CD4-positive, alpha-beta T cell treated with Interleukin-4 for 4 hours (primary cell): ENCODE results near the gene OR1S2.
"Not testable (repeated sequence)": the region's sequence is repeated elsewhere in the genome, so short reads cannot be mapped to it uniquely, and the experiment has no call there.

Experiments used
- DNase-seq: peaks from one replicate; pipeline ENCODE4 v3.0.0-alpha.2; 2020

OR1S2 gene, protein sequence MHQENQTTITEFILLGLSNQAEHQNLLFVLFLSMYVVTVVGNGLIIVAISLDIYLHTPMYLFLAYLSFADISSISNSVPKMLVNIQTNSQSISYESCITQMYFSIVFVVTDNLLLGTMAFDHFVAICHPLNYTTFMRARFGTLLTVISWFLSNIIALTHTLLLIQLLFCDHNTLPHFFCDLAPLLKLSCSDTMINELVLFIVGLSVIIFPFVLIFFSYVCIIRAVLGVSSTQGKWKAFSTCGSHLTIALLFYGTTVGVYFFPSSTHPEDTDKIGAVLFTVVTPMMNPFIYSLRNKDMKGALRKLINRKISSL

GRCh38 chr11:58204042-58204441 is at the start of gene OR1S2:
TSS of gene OR1S2 (minus strand) at chr11:58204142. CDS start at chr11:58204142, 0 bp downstream.
- DNase-seq, result no peak

DNA sequence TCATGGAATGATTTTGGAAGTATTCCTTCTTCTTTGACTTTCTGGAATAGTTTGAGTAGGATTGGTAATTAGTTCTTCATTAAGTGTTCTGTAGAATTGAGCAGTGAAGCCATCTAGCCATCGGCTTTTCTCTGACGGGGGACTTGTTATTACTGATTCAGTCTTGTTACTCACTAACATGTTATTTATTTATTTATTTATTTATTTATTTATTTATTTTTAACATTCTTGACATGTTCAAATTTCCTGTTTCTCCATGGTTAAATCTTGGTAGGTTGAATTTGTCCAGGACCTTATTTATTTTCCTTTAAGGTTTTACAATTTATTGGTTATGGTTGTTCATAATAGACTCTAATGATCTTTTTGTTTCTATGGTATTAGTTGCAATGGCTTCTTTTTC is 40.0 kb upstream of the OR1S2 start:
- DNase-seq, result no peak

GRCh38 chr11:58227956-58228615 is 24.1 kb upstream of the OR1S2 start:
- no peak for DNase-seq

DNA sequence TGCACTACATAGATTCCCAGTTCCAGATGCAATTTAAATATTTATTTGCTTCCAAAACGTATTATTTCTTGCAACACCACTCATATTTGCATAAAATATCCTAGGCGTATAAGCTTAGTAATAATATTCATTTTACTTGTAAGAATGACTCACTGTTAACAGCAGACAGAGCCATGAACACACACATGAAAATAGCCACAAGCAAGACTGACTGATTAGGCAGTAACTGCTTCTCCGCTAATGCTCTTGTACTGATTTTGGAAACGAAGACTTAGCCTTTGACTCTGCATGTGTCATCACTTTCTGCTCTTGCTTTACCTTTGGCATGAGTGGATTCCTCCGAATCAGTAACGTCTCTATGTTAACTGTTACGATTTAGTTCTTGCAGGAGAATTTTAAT is 18.8 kb upstream of the OR1S2 start:
- no peak for DNase-seq

DNA sequence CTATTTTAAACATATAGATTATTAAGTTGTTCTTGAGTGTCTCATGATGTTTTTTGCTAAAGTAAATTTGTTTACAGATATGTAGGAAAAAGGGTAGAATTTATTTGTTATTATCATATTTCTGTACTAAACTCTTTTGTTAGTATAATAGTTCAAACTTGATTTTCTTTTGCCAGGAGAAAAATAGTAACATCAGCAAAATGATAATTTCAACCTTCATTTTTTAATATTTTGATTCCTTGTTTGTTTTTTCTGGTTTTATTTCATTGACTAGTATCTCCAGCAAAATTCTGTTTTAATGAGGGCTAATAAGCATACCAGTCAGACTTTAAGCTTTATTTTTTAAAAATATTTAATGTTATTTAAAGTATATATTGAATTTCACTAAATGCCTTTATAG is 12.5 kb upstream of the OR1S2 start:
- DNase-seq, result no peak

- not testable (repeated sequence) for DNase-seq
Observed at GRCh38 chr11:58212420-58212819, 8.5 kb upstream of the OR1S2 start, which contains the start of gene OR1S1. TSS of gene OR1S1 (plus strand) at chr11:58212720.

GRCh38 chr11:58199271-58199670 is 4.7 kb downstream of the OR1S2 start:
- no peak for DNase-seq

GRCh38 chr11:58195939-58196338 is 8.0 kb downstream of the OR1S2 start:
- no peak for DNase-seq

DNA sequence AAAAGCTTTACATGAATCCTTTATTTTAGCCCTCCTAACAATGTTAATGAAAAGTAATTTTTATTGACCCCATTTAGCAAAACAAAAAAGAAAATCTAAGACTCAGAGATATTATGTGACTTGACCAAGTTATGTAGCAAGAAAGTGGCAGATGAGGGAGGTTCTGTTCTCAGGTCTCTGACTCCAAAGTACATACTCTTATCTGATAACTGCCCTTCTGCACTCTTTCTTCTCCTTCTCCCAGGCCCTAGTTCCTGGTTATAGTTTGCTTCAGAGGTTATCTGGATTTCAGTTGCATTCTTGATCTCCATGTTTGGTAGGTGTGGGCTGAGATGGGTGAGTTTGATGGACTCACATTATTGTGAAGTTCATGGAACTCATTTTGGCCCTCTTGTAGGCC is 10.6 kb downstream of the OR1S2 start:
- DNase-seq, result no peak

DNA sequence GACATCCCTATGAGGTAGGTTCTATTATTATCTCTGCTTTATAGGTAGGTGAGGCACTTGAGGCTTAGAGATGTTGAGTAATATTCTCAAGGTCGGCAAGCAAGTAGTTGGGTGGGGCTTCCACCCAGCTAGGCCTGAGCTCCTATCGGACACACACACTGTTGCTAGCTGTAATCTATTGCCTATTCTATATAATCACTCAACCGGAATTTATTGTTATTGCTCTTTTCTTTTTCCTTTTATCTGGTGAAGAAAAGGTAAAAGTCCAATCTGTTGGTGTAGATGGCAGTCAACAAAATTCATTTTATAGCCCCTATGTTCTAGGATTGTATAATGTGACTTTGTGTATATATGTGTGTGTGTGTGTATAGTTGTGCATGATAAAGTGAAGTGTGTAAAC is 11.7 kb downstream of the OR1S2 start:
- DNase-seq, result no peak

DNA sequence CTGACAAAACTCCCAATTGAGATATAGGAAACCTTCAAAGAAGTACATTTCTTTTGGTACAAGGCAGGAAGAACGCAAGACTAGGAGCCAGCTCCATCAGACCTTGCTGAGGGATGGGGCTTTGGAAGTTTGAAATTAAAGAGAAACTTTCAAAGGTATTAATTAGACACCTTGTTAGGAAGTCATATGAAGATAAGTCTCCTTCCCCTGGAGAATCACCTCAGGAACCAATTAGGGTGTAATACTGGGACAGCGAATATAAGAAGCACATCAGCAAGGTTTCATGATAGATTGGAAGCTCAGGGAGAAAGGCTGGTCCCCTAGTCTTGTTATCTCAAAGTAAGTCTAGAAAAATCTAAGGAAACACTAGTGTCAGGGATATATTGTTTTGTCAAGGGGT is 15.2 kb downstream of the OR1S2 start, which contains the start of gene OR9Q2:
TSS of gene OR9Q2 (plus strand) at position 301 of the 400 bp plus-strand sequence. CDS start 1,421 bp downstream, outside the sequence.
- no peak for DNase-seq

DNA sequence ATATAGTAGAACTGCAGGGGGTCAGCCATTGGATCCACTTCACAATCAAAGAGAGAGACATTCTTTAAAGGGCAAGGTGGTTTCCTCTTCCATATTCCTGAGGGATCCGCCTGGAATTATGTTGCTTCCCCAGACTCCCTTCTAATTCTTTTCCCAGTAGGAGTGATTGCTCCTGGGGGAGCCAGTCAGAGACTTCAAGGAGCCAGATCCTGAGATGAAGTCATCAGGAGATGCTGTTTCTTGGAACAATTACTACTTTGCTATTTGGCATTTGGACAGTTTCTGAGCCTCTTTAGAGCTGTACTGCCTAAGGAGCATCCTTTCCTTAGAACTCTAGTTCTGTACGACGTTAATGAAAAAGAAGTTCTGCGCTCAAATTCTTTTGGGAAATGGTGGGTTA is 17.0 kb downstream of the OR1S2 start:
- no peak for DNase-seq

- DNase-seq, result no peak
Observed at GRCh38 chr11:58179648-58180047, 24.3 kb downstream of the OR1S2 start.

GRCh38 chr11:58178444-58178843 is 25.5 kb downstream of the OR1S2 start:
- no peak for DNase-seq

DNA sequence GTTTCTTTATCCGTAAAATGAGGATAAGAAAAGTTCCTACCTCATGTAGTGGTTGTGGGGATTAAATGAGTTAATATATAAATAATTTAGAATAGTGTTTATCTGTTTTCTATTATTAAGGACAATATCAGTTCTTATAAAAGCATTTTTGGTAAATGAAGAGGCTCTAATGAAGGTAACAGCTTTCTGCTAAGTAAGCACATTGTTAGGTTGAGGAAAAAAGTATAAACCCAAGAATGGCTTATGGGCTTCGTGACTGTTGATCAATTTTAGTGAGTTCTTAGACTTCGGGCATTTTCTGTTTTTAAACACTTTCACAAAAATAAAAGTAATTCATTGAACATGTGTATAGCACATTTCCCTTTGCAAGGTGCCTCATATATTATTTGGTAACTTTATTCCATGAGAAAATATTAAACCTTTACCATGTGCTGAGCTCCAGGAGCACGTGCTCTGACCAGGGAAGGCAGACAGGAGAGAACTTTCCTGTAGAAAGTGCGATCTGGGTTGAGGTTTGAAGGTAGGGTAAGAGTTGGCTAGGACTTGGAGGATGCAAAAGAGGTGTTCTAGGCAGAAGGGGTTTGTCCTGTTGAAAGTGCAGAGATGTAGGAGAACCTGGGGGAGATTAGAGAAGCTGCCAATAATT is 26.4 kb downstream of the OR1S2 start:
- DNase-seq, result no peak

GRCh38 chr11:58165504-58166106 is 38.3 kb downstream of the OR1S2 start:
- DNase-seq, result no peak

- DNase-seq, result no peak
Observed at GRCh38 chr11:58164990-58165389, 39.0 kb downstream of the OR1S2 start.

- no peak for DNase-seq
Observed at GRCh38 chr11:58164389-58164788, 39.6 kb downstream of the OR1S2 start.
